HL-60 (cell line): Measurements from ENCODE around the gene C22orf31.

ENCODE experiments used
- DNase-seq, 2 experiments: peaks; one replicate each; pipeline ENCODE4 v3.0.0-alpha.2; 2010 to 2020; ENCODE audit warnings: low read depth in 1 of 2, low spot score in 1 of 2
- H3K27ac ChIP-seq: fragments of 250-450 bp; sonication (Bioruptor Pico); replicated peaks from 2 replicates; pipeline ENCODE4 v1.5.1; 2020; ENCODE audit warnings: mild to moderate bottlenecking, moderate library complexity
- H3K27me3 ChIP-seq: fragments of 250-450 bp; sonication (Bioruptor Pico); 2 replicates; pipeline ENCODE4 v1.5.1; 2021; ENCODE audit warnings: mild to moderate bottlenecking, moderate library complexity; ENCODE audit not compliant: insufficient read depth, poor library complexity, severe bottlenecking
- H3K4me3 ChIP-seq: replicated peaks from 2 replicates; pipeline ENCODE4 v1.5.1; 2011; ENCODE audit warnings: mild to moderate bottlenecking, control low read depth, low read length; ENCODE audit not compliant: insufficient read depth
- GABPA ChIP-seq: IDR thresholded peaks from 2 replicates; pipeline ENCODE4 v1.6.1; 2012; ENCODE audit warnings: low read depth
- POLR2AphosphoS5 ChIP-seq: IDR thresholded peaks from 2 replicates; pipeline ENCODE4 v1.6.1; 2012; ENCODE audit warnings: low read depth
- SPI1 ChIP-seq: IDR thresholded peaks from 2 replicates; pipeline ENCODE4 v1.6.1; 2012; ENCODE audit warnings: low read depth, mild to moderate bottlenecking, borderline replicate concordance
- TF ChIP-seq, protein P1 (sequence below): IDR thresholded peaks from 2 replicates; pipeline ENCODE4 v1.6.1; 2012; ENCODE audit warnings: low read depth; ENCODE audit not compliant: insufficient replicate concordance
- TF ChIP-seq, protein P2 (sequence below): IDR thresholded peaks from one replicate; pipeline ENCODE4 v1.5.1; 2011; ENCODE audit warnings: low read length, control low read depth, inconsistent platforms; ENCODE audit not compliant: insufficient read depth

Gene C22orf31

DNA sequence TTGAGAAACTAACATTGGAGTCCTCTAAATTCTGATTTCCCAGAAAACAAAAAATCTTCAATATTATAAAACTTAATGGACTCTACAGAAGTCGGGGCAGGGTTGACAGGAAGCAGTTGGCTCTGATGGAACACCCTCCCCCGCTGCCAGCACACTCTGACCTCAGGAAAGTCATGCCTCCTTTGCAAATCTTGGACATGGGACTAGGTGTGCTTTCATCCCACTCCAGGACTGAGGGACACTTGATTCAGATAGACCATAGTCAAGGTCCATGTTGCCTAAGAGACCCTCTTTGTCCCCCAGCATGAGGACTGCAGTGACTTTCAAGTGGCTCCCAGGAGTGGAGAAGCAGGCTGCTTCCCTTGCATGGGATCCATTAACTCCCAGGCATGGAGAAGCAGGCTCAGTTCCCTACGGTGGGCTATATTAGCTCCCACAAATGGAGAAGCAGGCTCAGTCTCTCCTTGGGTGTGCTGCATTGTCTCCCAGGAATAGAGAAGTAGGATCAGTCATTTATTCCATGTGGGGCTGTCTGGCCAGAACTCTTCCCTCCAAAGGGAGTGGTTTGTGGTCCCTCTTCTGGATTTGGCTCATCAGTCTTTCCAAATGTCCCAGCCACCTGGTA is 38.3 kb downstream of the C22orf31 start:
- H3K4me3 ChIP-seq: no peak overlapping the region
- DNase-seq: no peak
- TF ChIP-seq, protein P1, sequence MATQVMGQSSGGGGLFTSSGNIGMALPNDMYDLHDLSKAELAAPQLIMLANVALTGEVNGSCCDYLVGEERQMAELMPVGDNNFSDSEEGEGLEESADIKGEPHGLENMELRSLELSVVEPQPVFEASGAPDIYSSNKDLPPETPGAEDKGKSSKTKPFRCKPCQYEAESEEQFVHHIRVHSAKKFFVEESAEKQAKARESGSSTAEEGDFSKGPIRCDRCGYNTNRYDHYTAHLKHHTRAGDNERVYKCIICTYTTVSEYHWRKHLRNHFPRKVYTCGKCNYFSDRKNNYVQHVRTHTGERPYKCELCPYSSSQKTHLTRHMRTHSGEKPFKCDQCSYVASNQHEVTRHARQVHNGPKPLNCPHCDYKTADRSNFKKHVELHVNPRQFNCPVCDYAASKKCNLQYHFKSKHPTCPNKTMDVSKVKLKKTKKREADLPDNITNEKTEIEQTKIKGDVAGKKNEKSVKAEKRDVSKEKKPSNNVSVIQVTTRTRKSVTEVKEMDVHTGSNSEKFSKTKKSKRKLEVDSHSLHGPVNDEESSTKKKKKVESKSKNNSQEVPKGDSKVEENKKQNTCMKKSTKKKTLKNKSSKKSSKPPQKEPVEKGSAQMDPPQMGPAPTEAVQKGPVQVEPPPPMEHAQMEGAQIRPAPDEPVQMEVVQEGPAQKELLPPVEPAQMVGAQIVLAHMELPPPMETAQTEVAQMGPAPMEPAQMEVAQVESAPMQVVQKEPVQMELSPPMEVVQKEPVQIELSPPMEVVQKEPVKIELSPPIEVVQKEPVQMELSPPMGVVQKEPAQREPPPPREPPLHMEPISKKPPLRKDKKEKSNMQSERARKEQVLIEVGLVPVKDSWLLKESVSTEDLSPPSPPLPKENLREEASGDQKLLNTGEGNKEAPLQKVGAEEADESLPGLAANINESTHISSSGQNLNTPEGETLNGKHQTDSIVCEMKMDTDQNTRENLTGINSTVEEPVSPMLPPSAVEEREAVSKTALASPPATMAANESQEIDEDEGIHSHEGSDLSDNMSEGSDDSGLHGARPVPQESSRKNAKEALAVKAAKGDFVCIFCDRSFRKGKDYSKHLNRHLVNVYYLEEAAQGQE: no peak
- no peak for TF ChIP-seq SPI1
- no peak for TF ChIP-seq POLR2AphosphoS5
- no peak for TF ChIP-seq GABPA
- TF ChIP-seq, protein P2, sequence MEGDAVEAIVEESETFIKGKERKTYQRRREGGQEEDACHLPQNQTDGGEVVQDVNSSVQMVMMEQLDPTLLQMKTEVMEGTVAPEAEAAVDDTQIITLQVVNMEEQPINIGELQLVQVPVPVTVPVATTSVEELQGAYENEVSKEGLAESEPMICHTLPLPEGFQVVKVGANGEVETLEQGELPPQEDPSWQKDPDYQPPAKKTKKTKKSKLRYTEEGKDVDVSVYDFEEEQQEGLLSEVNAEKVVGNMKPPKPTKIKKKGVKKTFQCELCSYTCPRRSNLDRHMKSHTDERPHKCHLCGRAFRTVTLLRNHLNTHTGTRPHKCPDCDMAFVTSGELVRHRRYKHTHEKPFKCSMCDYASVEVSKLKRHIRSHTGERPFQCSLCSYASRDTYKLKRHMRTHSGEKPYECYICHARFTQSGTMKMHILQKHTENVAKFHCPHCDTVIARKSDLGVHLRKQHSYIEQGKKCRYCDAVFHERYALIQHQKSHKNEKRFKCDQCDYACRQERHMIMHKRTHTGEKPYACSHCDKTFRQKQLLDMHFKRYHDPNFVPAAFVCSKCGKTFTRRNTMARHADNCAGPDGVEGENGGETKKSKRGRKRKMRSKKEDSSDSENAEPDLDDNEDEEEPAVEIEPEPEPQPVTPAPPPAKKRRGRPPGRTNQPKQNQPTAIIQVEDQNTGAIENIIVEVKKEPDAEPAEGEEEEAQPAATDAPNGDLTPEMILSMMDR: no peak
- no peaks in the 10 kb centered on the region for H3K27me3 ChIP-seq
- H3K27ac ChIP-seq: no peak overlapping the region

DNA sequence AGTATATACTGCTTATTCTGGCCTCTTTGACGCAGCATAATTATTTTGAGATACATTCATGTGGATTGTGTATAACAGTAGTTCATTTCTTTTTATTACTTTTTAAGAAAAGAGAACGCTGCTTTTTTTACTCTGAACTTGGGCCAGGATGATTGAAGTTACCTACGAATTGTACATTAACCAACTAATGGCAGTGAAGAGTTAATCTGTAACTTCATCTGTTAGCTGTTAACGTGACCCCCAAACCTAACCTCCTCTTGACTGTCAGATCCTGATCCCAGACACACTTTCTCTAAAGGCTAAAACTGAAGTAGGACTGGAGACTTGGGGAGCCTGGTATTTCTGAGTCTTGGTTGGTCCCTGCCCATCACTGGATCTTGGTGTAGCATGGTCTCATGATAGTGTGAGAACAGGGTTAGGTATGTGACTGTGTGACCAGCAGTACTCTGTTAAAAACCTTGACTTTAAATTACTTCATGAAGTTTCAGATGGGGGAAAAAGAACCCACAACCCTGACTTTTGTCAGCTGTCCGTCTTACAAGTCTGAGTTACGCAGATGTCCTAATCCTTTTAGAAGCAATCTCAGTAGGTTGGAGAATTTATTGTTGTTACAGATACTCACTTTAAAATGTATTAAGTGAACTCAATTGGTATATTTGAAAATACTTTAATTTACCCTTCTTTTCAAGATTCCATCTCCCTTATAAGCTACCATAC is 39.4 kb downstream of the C22orf31 start:
- H3K4me3 ChIP-seq: no peak overlapping the region
- no peak overlapping the region for H3K27ac ChIP-seq
- H3K27me3 ChIP-seq: no peaks in the 10 kb centered on the region
- DNase-seq: no peak
- TF ChIP-seq SPI1: no peak
- TF ChIP-seq GABPA: no peak
- TF ChIP-seq POLR2AphosphoS5: no peak
- TF ChIP-seq, protein P2: no peak
- TF ChIP-seq, protein P1: no peak

- no peak overlapping the region for H3K27ac ChIP-seq
- H3K27me3 ChIP-seq: no peaks in the 10 kb centered on the region
- no peak overlapping the region for H3K4me3 ChIP-seq
- TF ChIP-seq, protein P1: no peak
- TF ChIP-seq POLR2AphosphoS5 (no peak), SPI1 (no peak), GABPA (no peak)
- TF ChIP-seq, protein P2: no peak
- DNase-seq: no peak
Observed at GRCh38 chr22:29018293-29019189, 43.1 kb downstream of the C22orf31 start.
